Keratinocyte (primary cell): ENCODE measurements around the gene UQCRC1.

Experiments
- CTCF ChIP-seq, 3 experiments: IDR thresholded peaks in 1 of 3; conservative IDR thresholded peaks in 1 of 3; optimal IDR thresholded peaks in 1 of 3; 2 replicates in 2 of 3; 3 replicates in 1 of 3; pipeline versions ENCODE3 to v1.5.1; 2011; ENCODE audit warnings: low read length in 3 of 3, mild to moderate bottlenecking in 3 of 3, moderate library complexity in 2 of 3, control low read depth in 1 of 3, inconsistent platforms in 1 of 3; ENCODE audit not compliant: insufficient read depth in 2 of 3; ENCODE audit errors: extremely low read depth in 1 of 3
- EZH2 ChIP-seq: IDR thresholded peaks from one replicate; pipeline ENCODE4 v1.6.1; 2012; ENCODE audit warnings: inconsistent platforms, mild to moderate bottlenecking, low read length, moderate library complexity

GRCh38 chr3:48600711-48601621, 8.5 kb downstream of the UQCRC1 start:
- TF ChIP-seq CTCF (optimal IDR thresholded peaks at IDR 0.05 in 1 of 3, IDR thresholded peaks at IDR 0.05 in 1 of 3, conservative IDR thresholded peaks at IDR 0.05 in 1 of 3; ENCODE audit: extremely low read depth in 1 of 3, insufficient read depth in 2 of 3, low read length in 3 of 3), result no peak
- no peak for TF ChIP-seq EZH2
